Measurements from ENCODE around the gene IGFBP7.

GRCh38 chr4:57075367-57075766, 34.8 kb downstream of the IGFBP7 start:
- TF ChIP-seq FOXP2 (optimal IDR thresholded peaks at IDR 0.05; ENCODE audit: control extremely low read depth, extremely low read length, insufficient read depth) (no peak), POLR2AphosphoS5 (IDR thresholded peaks at IDR 0.05; ENCODE audit: borderline replicate concordance, low read depth, low read length) (no peak), EZH2 (IDR thresholded peaks at IDR 0.05) (no peak)
